Ovary (tissue), 3 donors: ENCODE results near the gene DNAJC8.

Experiments used
- CTCF ChIP-seq, 3 donors: fragments of 450-650 bp in 2 of 3; fragments of 200-600 bp in 1 of 3; IDR thresholded peaks; one replicate each; pipeline versions ENCODE4 v1.5.1 to v1.8.0; 2016 to 2022; ENCODE audit warnings: antibody characterized with exemption in 3 of 3, mild to moderate bottlenecking in 1 of 3
- EP300 ChIP-seq: sonication (generic); formaldehyde crosslinking; IDR thresholded peaks from one replicate; pipeline ENCODE4 v1.6.1; 2017; ENCODE audit warnings: antibody characterized with exemption
- POLR2A ChIP-seq: fragments of 450-650 bp; IDR thresholded peaks from one replicate; pipeline ENCODE4 v1.6.1; 2017; ENCODE audit warnings: antibody characterized with exemption, mild to moderate bottlenecking, moderate library complexity
- donor health status: DM: no; HTN: no; CAD: no.

GRCh38 chr1:28163496-28164161, 69.2 kb downstream of the DNAJC8 start:
- TF ChIP-seq CTCF (IDR thresholded peaks at IDR 0.05), result no peak
- TF ChIP-seq POLR2A, result no peak
- TF ChIP-seq EP300, result no peak
